Neural progenitor cell (in vitro differentiated cells): Measurements from ENCODE around the gene PRMT5. TPM values are rescaled to one million over a fixed set of nuclear protein-coding genes. Genes with fewer than 3 reads are reported as not detected.

Experiments used
- DNase-seq: peaks from one replicate; pipeline ENCODE4 v3.0.0-alpha.2; 2016; ENCODE audit warnings: low spot score
- H2AFZ ChIP-seq: fragments of 200-600 bp; sonication (generic); replicated peaks from 2 replicates; pipeline ENCODE4 v1.6.1; 2016; ENCODE audit warnings: antibody characterized with exemption
- H3F3A ChIP-seq: fragments of 200-600 bp; sonication (generic); 2 replicates; pipeline ENCODE4 v1.6.1; 2016; ENCODE audit warnings: antibody characterized with exemption, low read depth
- H3K27ac ChIP-seq: fragments of 200-600 bp; sonication (generic); 2 replicates; pipeline ENCODE4 v1.5.1; 2016; ENCODE audit warnings: mild to moderate bottlenecking
- H3K27me3 ChIP-seq: fragments of 200-600 bp; sonication (generic); 2 replicates; pipeline ENCODE4 v1.6.1; 2016; ENCODE audit warnings: mild to moderate bottlenecking, moderate library complexity
- H3K36me3 ChIP-seq: fragments of 200-600 bp; sonication (generic); 2 replicates; pipeline ENCODE4 v1.5.1; 2016
- H3K4me1 ChIP-seq: fragments of 200-600 bp; sonication (generic); 2 replicates; pipeline ENCODE4 v1.6.1; 2016; ENCODE audit warnings: mixed run types
- H3K4me2 ChIP-seq: fragments of 200-600 bp; sonication (generic); 2 replicates; pipeline ENCODE4 v1.6.1; 2016
- H3K4me3 ChIP-seq: fragments of 200-600 bp; sonication (generic); 2 replicates; pipeline ENCODE4 v1.5.1; 2016
- H3K79me2 ChIP-seq: fragments of 200-600 bp; sonication (generic); 2 replicates; pipeline ENCODE4 v1.6.1; 2016; ENCODE audit warnings: low read depth
- H3K9ac ChIP-seq: fragments of 200-600 bp; sonication (generic); 2 replicates; pipeline ENCODE4 v1.6.1; 2016
- H3K9me3 ChIP-seq: fragments of 200-600 bp; sonication (generic); 2 replicates; pipeline ENCODE4 v1.5.1; 2016; ENCODE audit warnings: low read depth
- H4K20me1 ChIP-seq: fragments of 200-600 bp; sonication (generic); 2 replicates; pipeline ENCODE4 v1.6.1; 2016; ENCODE audit warnings: low read depth
- H3K27ac Mint-ChIP-seq: 3 replicates; pipeline ENCODE4 v1.8.0; 2021; ENCODE audit warnings: mixed read lengths
- H3K27me3 Mint-ChIP-seq: 2 replicates; pipeline ENCODE4 v1.8.0; 2022; ENCODE audit warnings: low read depth, mild to moderate bottlenecking, inconsistent platforms, moderate library complexity, mixed read lengths; ENCODE audit not compliant: insufficient read depth
- H3K36me3 Mint-ChIP-seq: 3 replicates; pipeline ENCODE4 v1.8.0; 2021; ENCODE audit warnings: mixed read lengths
- H3K4me1 Mint-ChIP-seq: 3 replicates; pipeline ENCODE4 v1.8.0; 2021; ENCODE audit warnings: mixed read lengths
- H3K4me3 Mint-ChIP-seq: 3 replicates; pipeline ENCODE4 v1.8.0; 2021; ENCODE audit warnings: mild to moderate bottlenecking, moderate library complexity, mixed read lengths
- H3K9me3 Mint-ChIP-seq: 3 replicates; pipeline ENCODE4 v1.8.0; 2020; ENCODE audit warnings: mixed read lengths
- EZH2 ChIP-seq: fragments of 200-600 bp; sonication (generic); IDR thresholded peaks from 2 replicates; pipeline ENCODE4 v1.6.1; 2017; ENCODE audit warnings: antibody characterized with exemption, mild to moderate bottlenecking, moderate library complexity
- EZH2phosphoT487 ChIP-seq: fragments of 200-600 bp; sonication (generic); IDR thresholded peaks from 2 replicates; pipeline ENCODE4 v1.6.1; 2017; ENCODE audit warnings: antibody characterized with exemption
- total RNA-seq: library from RNA; depleted of rRNA; stranded (reverse); fragments of >200 nt; gene quantifications from 2 replicates; pipeline ENCODE4 v1.2.3, GENCODE V29; 2015; ENCODE audit warnings: low replicate concordance
- TF ChIP-seq, protein P1 (sequence below): fragments of 200-600 bp; sonication (generic); IDR thresholded peaks from 2 replicates; pipeline ENCODE4 v1.5.1; 2017; ENCODE audit warnings: antibody characterized with exemption, mild to moderate bottlenecking

Gene PRMT5
- total RNA-seq, 1 donor from 2014 or later: 54.6 TPM

DNA sequence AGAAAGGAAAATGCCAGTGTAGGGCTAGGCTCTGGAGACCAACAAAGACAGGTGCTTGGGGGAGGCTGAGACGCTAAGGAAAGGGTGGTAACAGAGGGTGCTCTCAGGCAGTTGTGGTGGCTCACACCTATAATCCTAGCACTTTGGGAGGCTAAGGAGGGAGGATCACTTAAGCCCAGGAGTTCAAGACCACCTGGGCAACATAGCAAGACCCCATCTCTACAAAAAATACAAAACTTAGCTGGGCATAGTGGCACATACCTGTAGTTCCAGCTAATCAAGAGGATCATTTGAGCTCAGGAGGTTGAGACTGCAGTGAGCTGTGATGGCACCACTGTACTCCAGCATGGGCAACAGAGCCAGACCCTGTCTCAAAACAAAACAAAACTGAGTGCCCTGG is 33.8 kb downstream of the PRMT5 start:
- Histone ChIP-seq H3K27ac (no peak overlapping the region), H2AFZ (no peak overlapping the region), H3K9me3 (no peaks in the 10 kb centered on the region), H3K4me2 (no peak overlapping the region), H3K27me3 (no peaks in the 10 kb centered on the region), H3K79me2 (no peaks in the 10 kb centered on the region), H3F3A (peaks cover 20% of the 10 kb centered on the region), H4K20me1 (peaks cover 10% of the 10 kb centered on the region), H3K4me1 (peaks cover 10% of the 10 kb centered on the region), H3K36me3 (no peaks in the 10 kb centered on the region), H3K9ac (no peak overlapping the region), H3K4me3 (no peak overlapping the region)
- no peak for DNase-seq
- peaks cover 10% of the 10 kb centered on the region for H3K4me1 Mint-ChIP-seq
- peaks cover 3% of the 10 kb centered on the region for H3K27me3 Mint-ChIP-seq
- no peaks in the 10 kb centered on the region for H3K9me3 Mint-ChIP-seq
- no peak overlapping the region for H3K4me3 Mint-ChIP-seq
- TF ChIP-seq EZH2phosphoT487 (no peak), EZH2 (no peak)
- TF ChIP-seq, protein P1, sequence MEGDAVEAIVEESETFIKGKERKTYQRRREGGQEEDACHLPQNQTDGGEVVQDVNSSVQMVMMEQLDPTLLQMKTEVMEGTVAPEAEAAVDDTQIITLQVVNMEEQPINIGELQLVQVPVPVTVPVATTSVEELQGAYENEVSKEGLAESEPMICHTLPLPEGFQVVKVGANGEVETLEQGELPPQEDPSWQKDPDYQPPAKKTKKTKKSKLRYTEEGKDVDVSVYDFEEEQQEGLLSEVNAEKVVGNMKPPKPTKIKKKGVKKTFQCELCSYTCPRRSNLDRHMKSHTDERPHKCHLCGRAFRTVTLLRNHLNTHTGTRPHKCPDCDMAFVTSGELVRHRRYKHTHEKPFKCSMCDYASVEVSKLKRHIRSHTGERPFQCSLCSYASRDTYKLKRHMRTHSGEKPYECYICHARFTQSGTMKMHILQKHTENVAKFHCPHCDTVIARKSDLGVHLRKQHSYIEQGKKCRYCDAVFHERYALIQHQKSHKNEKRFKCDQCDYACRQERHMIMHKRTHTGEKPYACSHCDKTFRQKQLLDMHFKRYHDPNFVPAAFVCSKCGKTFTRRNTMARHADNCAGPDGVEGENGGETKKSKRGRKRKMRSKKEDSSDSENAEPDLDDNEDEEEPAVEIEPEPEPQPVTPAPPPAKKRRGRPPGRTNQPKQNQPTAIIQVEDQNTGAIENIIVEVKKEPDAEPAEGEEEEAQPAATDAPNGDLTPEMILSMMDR: no peak
- no peak overlapping the region for H3K27ac Mint-ChIP-seq
- peaks cover 5% of the 10 kb centered on the region for H3K36me3 Mint-ChIP-seq

- H3K4me3 ChIP-seq: no peak overlapping the region
- peaks cover 4% of the 10 kb centered on the region for H3K36me3 Mint-ChIP-seq
- H3K27me3 ChIP-seq: no peaks in the 10 kb centered on the region
- H3K27ac Mint-ChIP-seq: no peak overlapping the region
- H3F3A ChIP-seq: peaks cover 3% of the 10 kb centered on the region
- no peak for DNase-seq
- no peaks in the 10 kb centered on the region for H3K9me3 ChIP-seq
- peaks cover 6% of the 10 kb centered on the region for H3K27me3 Mint-ChIP-seq
- no peaks in the 10 kb centered on the region for H4K20me1 ChIP-seq
- no peaks in the 10 kb centered on the region for H3K9me3 Mint-ChIP-seq
- H3K9ac ChIP-seq: peak overlapping the region; percentile 13
- H3K36me3 ChIP-seq: no peaks in the 10 kb centered on the region
- TF ChIP-seq EZH2phosphoT487: no peak
- TF ChIP-seq, protein P1: no peak
- TF ChIP-seq EZH2: no peak
- H3K79me2 ChIP-seq: no peaks in the 10 kb centered on the region
- H3K4me3 Mint-ChIP-seq: no peak overlapping the region
- no peak overlapping the region for H2AFZ ChIP-seq
- peaks cover 7% of the 10 kb centered on the region for H3K4me1 Mint-ChIP-seq
- no peak overlapping the region for H3K4me2 ChIP-seq
- H3K4me1 ChIP-seq: no peaks in the 10 kb centered on the region
- H3K27ac ChIP-seq: no peak overlapping the region
Measured at GRCh38 chr14:22893706-22894105, 35.5 kb downstream of the PRMT5 start.

GRCh38 chr14:22892488-22892887 is 36.7 kb downstream of the PRMT5 start:
- peaks cover 4% of the 10 kb centered on the region for H3K36me3 Mint-ChIP-seq
- no peaks in the 10 kb centered on the region for H3K9me3 Mint-ChIP-seq
- H4K20me1 ChIP-seq: no peaks in the 10 kb centered on the region
- H3K79me2 ChIP-seq: no peaks in the 10 kb centered on the region
- no peaks in the 10 kb centered on the region for H3K36me3 ChIP-seq
- H3K9ac ChIP-seq: no peak overlapping the region
- H3K4me2 ChIP-seq: no peak overlapping the region
- no peak overlapping the region for H3K4me3 Mint-ChIP-seq
- peaks cover 9% of the 10 kb centered on the region for H3K27me3 Mint-ChIP-seq
- H2AFZ ChIP-seq: no peak overlapping the region
- H3K27me3 ChIP-seq: no peaks in the 10 kb centered on the region
- no peak overlapping the region for H3K4me3 ChIP-seq
- H3K27ac ChIP-seq: no peak overlapping the region
- TF ChIP-seq EZH2phosphoT487: no peak
- H3F3A ChIP-seq: peaks cover 8% of the 10 kb centered on the region
- no peak overlapping the region for H3K27ac Mint-ChIP-seq
- no peaks in the 10 kb centered on the region for H3K9me3 ChIP-seq
- DNase-seq: no peak
- peaks cover 13% of the 10 kb centered on the region for H3K4me1 Mint-ChIP-seq
- no peaks in the 10 kb centered on the region for H3K4me1 ChIP-seq

GRCh38 chr14:22890416-22890815 is 38.8 kb downstream of the PRMT5 start:
- H3K4me3 ChIP-seq: no peak overlapping the region
- H2AFZ ChIP-seq: no peak overlapping the region
- no peaks in the 10 kb centered on the region for H3K4me1 ChIP-seq
- H3K4me2 ChIP-seq: no peak overlapping the region
- Mint-ChIP-seq H3K4me3 (no peak overlapping the region), H3K27me3 (peaks cover 9% of the 10 kb centered on the region), H3K4me1 (peaks cover 28% of the 10 kb centered on the region), H3K9me3 (no peaks in the 10 kb centered on the region), H3K27ac (no peak overlapping the region), H3K36me3 (peaks cover 6% of the 10 kb centered on the region)
- H3K9ac ChIP-seq: no peak overlapping the region
- H3F3A ChIP-seq: peaks cover 25% of the 10 kb centered on the region
- no peak for DNase-seq
- no peaks in the 10 kb centered on the region for H3K9me3 ChIP-seq
- no peaks in the 10 kb centered on the region for H3K79me2 ChIP-seq
- TF ChIP-seq, protein P1: no peak
- no peak for TF ChIP-seq EZH2
- no peak for TF ChIP-seq EZH2phosphoT487
- H3K36me3 ChIP-seq: no peaks in the 10 kb centered on the region
- H4K20me1 ChIP-seq: no peaks in the 10 kb centered on the region
- peaks cover 12% of the 10 kb centered on the region for H3K27me3 ChIP-seq
- H3K27ac ChIP-seq: no peak overlapping the region
